GM18508 (cell line): ENCODE measurements around the gene DYNC1H1.

Experiments
- ATAC-seq: cut with Tn5 transposase; IDR thresholded peaks from one replicate; pipeline ENCODE4 v1.9.1; 2021; ENCODE audit warnings: moderate number of reproducible peaks; ENCODE audit not compliant: insufficient read depth, unreplicated experiment

The DYNC1H1 gene

GRCh38 chr14:102028733-102029132, 64.4 kb downstream of the DYNC1H1 start:
- ATAC-seq: no peak

GRCh38 chr14:102029956-102030355, 65.6 kb downstream of the DYNC1H1 start:
- no peak for ATAC-seq

DNA sequence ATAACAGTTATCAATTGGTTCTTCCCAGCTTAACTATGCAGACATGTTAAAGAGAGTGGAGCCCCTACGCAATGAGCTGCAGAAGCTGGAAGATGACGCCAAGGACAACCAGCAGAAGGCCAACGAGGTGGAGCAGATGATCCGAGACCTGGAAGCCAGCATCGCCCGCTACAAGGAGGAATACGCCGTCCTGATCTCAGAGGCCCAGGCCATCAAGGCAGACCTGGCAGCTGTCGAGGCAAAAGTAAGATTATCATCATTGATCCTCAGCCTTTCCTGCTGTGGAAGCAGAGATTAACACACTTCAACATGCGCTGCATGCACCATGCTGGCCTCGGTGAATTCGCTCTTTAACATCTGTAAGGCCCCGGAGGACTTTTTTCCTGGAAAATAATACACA, 68.9 kb downstream of the DYNC1H1 start:
- no peak for ATAC-seq

- ATAC-seq: no peak
Observed at GRCh38 chr14:102034301-102034700, 69.9 kb downstream of the DYNC1H1 start.

GRCh38 chr14:102035914-102036313, 71.5 kb downstream of the DYNC1H1 start:
- ATAC-seq: no peak

- no peak for ATAC-seq
Observed at GRCh38 chr14:102037686-102038085, 73.3 kb downstream of the DYNC1H1 start.

GRCh38 chr14:102039157-102039556, 74.8 kb downstream of the DYNC1H1 start:
- ATAC-seq: no peak

- no peak for ATAC-seq
Observed at GRCh38 chr14:102040153-102040552, 75.8 kb downstream of the DYNC1H1 start.

- ATAC-seq: no peak
Observed at GRCh38 chr14:102042699-102043098, 78.3 kb downstream of the DYNC1H1 start.

GRCh38 chr14:102043251-102044025, 79.1 kb downstream of the DYNC1H1 start:
- no peak for ATAC-seq

- no peak for ATAC-seq
Observed at GRCh38 chr14:102044566-102044965, 80.2 kb downstream of the DYNC1H1 start.

DNA sequence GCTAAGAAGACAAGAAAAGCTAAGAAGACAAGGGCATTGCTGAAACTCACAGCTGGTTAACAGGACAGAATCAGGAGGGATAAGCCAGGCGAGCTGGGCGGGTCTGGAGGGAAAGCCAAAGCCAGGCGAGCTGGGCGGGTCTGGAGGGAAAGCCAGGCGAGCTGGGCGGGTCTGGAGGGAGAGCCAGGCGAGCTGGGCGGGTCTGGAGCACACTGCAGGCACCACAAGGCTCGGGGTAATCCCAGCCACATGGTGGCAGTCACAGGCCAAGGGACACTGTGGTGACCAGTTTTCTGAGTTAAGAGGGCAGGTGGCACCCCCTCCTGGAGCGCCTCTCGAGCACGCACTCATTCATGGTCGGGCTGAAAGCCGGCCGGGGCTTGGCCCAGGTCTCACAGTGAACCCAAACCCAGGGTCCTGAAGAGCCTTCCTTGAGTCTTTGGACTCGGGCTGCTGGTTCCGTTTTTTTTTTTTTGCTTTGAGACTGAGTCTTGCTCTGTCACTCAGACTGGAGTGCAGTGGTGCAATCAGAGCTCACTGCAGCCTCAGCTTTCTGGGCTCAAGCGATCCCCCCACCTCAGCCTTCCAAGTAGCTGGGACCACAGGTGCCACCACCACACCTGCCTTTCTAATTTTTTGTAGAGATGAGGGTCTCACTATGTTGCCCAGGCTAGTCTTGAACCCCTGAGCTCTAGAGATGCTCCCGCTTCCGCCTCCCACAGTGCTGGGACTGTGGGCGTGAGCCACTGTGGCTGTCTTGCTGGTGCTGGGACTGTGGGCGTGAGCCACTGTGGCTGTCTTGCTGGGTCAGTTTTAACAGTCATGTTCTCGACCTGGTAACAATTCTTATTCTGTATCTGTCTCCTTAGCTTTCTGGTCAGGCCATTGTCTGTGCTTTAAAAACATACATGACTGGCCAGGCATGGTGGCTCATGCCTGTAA, 82.2 kb downstream of the DYNC1H1 start:
- no peak for ATAC-seq

- no peak for ATAC-seq
Observed at GRCh38 chr14:102047808-102048540, 83.6 kb downstream of the DYNC1H1 start.

DNA sequence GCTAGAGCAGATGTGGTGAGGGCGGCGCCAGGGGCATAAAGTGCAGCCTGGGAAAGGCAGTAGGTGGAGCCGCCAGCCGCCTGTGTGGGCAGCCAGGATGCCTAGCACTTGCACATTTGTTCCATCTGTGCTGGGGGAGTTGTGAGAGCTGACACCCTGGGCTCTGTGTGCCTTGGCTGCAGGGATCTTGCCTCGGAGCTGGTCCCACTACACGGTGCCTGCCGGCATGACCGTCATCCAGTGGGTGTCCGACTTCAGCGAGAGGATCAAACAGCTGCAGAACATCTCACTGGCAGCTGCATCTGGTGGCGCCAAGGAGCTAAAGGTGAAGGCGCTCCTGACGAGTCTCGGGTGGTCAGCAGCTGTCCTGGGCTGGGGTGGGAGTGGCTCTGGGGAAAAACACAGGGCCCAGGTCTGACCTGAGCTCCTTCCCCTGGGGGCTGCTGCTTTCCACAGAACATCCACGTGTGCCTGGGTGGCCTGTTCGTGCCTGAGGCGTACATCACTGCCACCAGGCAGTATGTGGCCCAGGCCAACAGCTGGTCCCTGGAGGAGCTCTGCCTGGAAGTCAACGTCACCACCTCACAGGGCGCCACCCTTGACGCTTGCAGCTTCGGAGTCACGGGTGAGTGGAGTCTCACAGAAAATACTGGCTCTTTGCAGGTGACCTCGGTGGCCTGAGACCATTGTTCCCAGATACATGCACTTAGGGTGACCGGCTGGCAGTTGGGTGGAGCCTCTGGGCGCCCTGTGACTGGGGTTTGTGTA, 85.1 kb downstream of the DYNC1H1 start:
- no peak for ATAC-seq

GRCh38 chr14:102050026-102050405, 85.6 kb downstream of the DYNC1H1 start:
- no peak for ATAC-seq

- ATAC-seq: no peak
Observed at GRCh38 chr14:102050625-102051024, 86.3 kb downstream of the DYNC1H1 start.

- no peak for ATAC-seq
Observed at GRCh38 chr14:102052522-102052921, 88.1 kb downstream of the DYNC1H1 start.

DNA sequence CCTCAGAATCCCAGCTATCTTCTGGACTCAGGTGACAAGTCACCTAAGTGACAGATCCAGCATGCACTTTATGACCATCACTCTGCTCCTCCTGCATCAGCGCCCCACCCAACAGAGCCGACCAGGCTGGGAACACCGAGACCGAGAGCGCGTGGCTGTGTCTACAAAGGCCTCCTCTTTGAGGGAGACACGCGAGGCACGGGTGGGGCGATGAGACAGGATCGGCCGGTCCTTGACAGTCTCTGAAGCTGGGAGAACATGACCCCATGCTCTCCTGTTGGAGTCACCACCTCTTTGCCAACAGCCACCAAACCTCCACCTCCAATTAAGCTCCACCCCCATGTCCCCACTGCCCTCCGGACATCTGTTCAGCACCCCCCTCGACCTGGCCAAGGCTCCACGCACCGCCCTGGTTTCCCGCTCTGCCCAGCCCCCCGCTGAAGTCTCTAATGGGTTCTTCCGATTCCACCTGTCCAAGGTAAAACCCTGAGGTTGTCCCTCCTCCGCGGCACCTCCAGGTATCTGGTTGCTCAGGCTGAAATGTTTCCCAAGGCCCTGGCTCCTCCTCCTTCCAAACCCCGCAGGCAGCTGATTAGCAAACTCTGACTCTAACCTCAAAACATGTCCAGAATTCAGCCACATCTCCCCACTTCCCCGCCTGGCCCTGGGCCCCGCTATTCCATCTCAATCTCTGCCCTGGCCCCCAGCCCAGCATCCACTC, 91.0 kb downstream of the DYNC1H1 start:
- ATAC-seq: no peak

- no peak for ATAC-seq
Observed at GRCh38 chr14:102056694-102057442, 92.5 kb downstream of the DYNC1H1 start.
